ENCODE measurements around the gene MCTP1. TPM values are rescaled to one million over a fixed set of nuclear protein-coding genes. Genes with fewer than 3 reads are reported as not detected.

MCTP1 gene
- total RNA-seq, 3 donors from 2014 or later: 22.8 to 57.8 (median 24.3) TPM

GRCh38 chr5:94747371-94747770, 537.5 kb downstream of the MCTP1 start:
- intact Hi-C loops (cut with DNase I; ENCODE audit: low total_unique reads): no loop called here
- TF ChIP-seq POLR2A (IDR thresholded peaks at IDR 0.05) (no peak), CTCF (IDR thresholded peaks at IDR 0.05) (no peak), POLR2AphosphoS5 (IDR thresholded peaks at IDR 0.05) (no peak)
- Histone ChIP-seq H3K4me1 (no peaks in the 10 kb centered on the region), H3K27ac (no peak overlapping the region), H3K36me3 (no peaks in the 10 kb centered on the region), H3K4me3 (no peak overlapping the region), H3K9me3 (no peaks in the 10 kb centered on the region), H3K27me3 (no peaks in the 10 kb centered on the region)
- DNase-seq (ENCODE audit: low spot score in 2 of 2): no peak

GRCh38 chr5:94746731-94747124, 538.2 kb downstream of the MCTP1 start:
- no peak for DNase-seq (ENCODE audit: low spot score in 2 of 2)
- no peaks in the 10 kb centered on the region for H3K4me1 ChIP-seq
- no peaks in the 10 kb centered on the region for H3K36me3 ChIP-seq
- H3K9me3 ChIP-seq: no peaks in the 10 kb centered on the region
- H3K27ac ChIP-seq: no peak overlapping the region
- H3K27me3 ChIP-seq: no peaks in the 10 kb centered on the region
- TF ChIP-seq CTCF (IDR thresholded peaks at IDR 0.05): no peak
- no peak for TF ChIP-seq POLR2A (IDR thresholded peaks at IDR 0.05)
- TF ChIP-seq POLR2AphosphoS5 (IDR thresholded peaks at IDR 0.05): no peak
- no peak overlapping the region for H3K4me3 ChIP-seq
- intact Hi-C loops (cut with DNase I; ENCODE audit: low total_unique reads): no loop called here

GRCh38 chr5:94745786-94746730, 538.8 kb downstream of the MCTP1 start:
- DNase-seq (ENCODE audit: low spot score in 2 of 2): no peak
- intact Hi-C loops (cut with DNase I; ENCODE audit: low total_unique reads): no loop called here
- TF ChIP-seq POLR2A (IDR thresholded peaks at IDR 0.05) (no peak), CTCF (IDR thresholded peaks at IDR 0.05) (no peak), POLR2AphosphoS5 (IDR thresholded peaks at IDR 0.05) (no peak)
- Histone ChIP-seq H3K4me1 (no peaks in the 10 kb centered on the region), H3K9me3 (no peaks in the 10 kb centered on the region), H3K27me3 (no peaks in the 10 kb centered on the region), H3K4me3 (no peak overlapping the region), H3K27ac (no peak overlapping the region), H3K36me3 (no peaks in the 10 kb centered on the region)

GRCh38 chr5:94744906-94745305, 540.0 kb downstream of the MCTP1 start:
- no peaks in the 10 kb centered on the region for H3K36me3 ChIP-seq
- H3K9me3 ChIP-seq: no peaks in the 10 kb centered on the region
- TF ChIP-seq POLR2A (IDR thresholded peaks at IDR 0.05) (no peak), CTCF (IDR thresholded peaks at IDR 0.05) (no peak), POLR2AphosphoS5 (IDR thresholded peaks at IDR 0.05) (no peak)
- H3K4me1 ChIP-seq: no peaks in the 10 kb centered on the region
- no peak for DNase-seq (ENCODE audit: low spot score in 2 of 2)
- no peaks in the 10 kb centered on the region for H3K27me3 ChIP-seq
- no peak overlapping the region for H3K27ac ChIP-seq
- intact Hi-C loops (cut with DNase I; ENCODE audit: low total_unique reads): no loop called here
- H3K4me3 ChIP-seq: no peak overlapping the region

- TF ChIP-seq CTCF (IDR thresholded peaks at IDR 0.05) (no peak), POLR2AphosphoS5 (IDR thresholded peaks at IDR 0.05) (no peak), POLR2A (IDR thresholded peaks at IDR 0.05) (no peak)
- no peaks in the 10 kb centered on the region for H3K27me3 ChIP-seq
- no peaks in the 10 kb centered on the region for H3K36me3 ChIP-seq
- H3K27ac ChIP-seq: no peak overlapping the region
- intact Hi-C loops (cut with DNase I; ENCODE audit: low total_unique reads): no loop called here
- H3K4me1 ChIP-seq: no peaks in the 10 kb centered on the region
- no peak overlapping the region for H3K4me3 ChIP-seq
- DNase-seq (ENCODE audit: low spot score in 2 of 2): no peak
- no peaks in the 10 kb centered on the region for H3K9me3 ChIP-seq
These were observed 542.0 kb downstream of the MCTP1 start for GRCh38 chr5:94742852-94743251.

Measured in breast epithelium (tissue), 4 donors.